ENCODE data around the gene SMARCA2.

The SMARCA2 gene

DNA sequence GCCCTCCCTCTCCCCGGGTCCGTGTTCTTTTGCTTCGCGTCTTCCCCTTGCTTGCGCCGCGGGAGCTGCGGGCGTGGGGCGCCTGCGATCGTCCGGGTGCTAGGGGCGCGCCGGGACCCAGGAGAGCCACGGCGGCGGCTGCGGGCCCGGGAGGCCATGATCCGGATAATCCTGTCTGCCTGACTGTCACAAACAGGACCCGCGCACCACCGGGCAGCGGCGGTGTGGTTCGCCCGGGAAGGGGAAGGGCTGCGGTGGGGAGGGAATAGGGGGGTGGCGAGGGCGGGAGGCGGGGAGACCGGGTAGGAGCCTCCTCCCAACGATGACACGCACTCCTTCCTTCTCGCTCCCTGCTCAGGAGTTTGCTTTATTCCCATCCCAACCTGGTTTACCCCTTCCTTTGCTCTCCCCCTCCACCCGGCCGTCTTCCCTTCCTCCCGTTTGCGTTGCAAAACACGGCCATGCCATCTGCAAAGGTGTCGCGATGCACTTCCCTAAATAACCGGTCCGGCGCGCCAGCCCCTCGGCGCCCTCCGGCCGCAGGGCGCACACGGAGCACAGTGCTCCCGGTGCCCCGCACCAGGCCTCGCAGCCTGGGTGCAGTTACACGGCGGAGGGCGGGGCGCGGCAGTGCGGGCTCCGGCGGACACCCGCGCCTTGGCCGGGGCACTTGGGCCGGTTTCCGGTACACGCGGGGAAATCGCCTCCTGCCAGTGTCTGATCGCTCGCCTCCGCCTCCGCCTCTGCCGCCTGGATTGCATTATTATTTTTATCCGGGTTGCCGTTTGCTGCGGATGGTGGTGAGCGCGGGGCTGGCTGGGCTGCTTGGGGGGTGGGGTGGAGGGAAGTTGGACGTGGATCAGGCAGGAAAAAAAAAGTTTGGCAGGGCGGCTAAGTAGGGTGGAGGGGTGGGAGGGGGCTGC, 1.5 kb downstream of the SMARCA2 start:
- peak; percentile 69 for DNase-seq

DNA sequence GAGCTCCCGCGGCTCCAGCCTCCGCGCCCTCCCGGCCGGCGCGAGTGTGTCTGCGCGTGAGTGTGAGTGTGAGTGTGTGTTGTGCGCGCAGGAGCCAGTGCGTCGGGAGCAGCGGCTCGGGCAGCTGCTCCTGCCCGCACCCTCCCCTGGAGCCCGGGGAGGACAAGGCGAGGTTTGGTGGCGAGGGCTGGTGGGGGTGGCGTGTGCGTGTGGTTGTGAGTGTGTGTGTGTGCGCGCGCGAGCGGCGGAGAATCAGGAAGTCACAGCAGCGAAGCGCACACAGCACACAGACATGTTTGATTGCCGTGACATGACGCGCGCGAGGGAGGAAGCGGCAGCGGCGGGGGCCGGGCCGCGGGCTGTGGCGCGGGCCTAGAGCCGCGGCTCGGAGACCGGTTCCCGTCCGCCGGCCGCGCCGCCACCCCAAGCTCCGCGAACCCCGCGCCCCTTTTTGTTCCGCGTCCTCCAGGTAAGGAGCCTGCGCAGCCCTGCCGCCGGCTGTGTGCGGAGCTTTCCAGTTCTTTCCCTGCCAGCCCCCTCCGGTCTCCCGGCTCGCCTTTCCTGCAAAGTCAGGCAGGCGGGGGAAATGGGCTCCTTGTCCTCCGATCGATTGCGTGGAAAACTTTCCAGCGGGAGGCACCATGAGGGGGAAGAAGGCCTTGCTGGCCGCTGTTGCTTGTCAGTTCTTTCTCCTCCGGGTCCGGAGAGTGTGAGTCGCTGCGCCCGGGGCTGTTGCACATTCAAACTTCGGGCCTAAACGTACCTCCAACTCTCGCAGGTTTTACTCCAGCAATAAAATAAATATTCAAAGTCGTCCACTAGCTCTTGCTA, 2.4 kb downstream of the SMARCA2 start:
- DNase-seq = peak; percentile 47

GRCh38 chr9:2018162-2018643, 3.1 kb downstream of the SMARCA2 start:
- DNase-seq = no peak

DNA sequence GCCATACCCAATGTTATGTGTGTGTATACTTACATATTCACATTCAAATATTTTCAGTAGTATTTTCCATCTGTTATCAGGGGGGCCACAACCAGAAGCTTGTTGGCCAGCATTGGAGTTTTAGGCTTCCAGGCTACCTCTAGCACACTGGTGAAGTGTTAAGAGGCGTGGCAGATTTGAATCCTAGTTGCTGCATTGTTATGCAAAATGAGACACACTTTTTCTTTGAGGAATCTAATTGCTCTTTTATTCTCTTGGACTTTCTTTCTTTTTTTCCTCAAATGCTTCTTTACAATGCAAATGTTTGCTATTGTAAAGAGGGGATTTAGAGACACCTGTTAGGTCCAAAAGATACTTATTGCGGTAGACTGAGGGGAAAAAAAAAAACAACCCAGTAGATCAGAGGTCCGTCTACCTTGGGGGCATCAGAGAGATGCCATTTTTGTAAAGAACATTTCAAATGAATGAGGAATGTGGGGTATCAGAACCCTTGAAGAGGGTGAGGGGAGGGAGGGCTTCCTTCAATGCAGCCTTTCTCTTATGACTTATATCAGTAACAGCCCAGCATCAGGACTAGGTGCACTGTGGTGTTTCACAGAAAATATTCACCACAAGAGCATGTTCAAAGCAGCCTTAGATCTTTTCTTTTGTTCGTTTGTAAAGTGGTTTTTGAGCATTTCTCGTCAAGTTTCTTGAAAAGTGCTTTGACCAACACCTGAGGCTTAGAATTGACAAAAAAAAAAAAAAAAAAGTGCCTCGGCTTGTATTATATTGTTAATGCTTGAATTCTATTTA, 3.8 kb downstream of the SMARCA2 start:
- DNase-seq = no peak

DNA sequence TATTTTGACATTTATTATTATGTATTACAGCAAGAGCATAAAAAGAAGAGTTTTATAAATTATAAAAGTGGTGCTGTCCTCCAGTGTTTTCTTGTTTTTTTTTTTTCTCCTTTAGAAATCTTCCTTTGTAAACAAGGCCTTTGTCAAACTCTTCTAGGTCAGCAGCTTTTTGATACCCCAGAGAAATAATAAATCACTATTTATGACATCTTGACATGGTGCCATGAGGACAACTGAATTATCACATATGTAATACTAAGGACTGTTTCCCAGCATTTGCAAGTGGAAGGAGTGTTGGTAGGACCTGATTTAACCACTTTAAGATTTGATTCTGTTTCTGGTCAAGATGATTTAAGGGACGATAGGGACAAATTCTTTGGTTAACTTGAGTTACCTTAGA, 4.6 kb downstream of the SMARCA2 start:
- DNase-seq = no peak

DNA sequence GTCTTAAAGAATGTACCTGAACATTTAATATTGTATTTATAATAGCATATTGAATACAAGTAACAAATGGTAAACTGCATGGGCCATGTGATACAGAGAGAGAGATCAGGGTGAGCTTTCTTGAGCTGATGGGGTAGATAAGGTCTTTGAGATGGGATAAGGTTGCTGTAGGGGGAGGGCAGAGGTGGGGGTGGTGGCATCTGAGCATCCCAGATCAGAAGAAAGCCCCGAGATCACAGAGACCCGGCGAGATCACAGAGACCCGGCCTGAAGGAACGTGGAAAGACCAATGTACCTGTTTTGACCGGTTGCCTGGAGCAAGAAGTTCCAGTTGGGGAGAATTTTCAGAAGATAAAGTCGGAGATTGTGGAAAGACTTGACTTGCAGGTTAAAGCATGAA, 6.6 kb downstream of the SMARCA2 start:
- no peak for DNase-seq

DNA sequence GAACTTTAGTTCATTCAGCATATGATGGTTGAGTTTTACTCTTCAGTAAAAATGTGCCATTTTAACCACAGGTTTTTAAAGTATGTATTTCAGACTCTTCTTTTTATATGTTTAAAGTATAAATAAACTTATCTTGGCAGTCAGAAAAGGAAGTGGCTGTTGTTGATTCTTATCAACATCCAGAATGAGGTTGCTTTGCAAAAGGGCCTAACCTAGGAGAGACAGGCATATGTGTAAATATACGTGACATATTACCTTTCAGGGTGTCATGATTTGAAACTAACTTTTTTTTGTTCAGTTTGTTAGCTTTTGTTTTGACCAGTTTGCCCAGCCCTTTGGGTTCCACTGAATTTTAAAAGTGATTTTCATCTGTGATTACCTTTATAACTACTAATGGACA, 7.4 kb downstream of the SMARCA2 start:
- DNase-seq = no peak

DNA sequence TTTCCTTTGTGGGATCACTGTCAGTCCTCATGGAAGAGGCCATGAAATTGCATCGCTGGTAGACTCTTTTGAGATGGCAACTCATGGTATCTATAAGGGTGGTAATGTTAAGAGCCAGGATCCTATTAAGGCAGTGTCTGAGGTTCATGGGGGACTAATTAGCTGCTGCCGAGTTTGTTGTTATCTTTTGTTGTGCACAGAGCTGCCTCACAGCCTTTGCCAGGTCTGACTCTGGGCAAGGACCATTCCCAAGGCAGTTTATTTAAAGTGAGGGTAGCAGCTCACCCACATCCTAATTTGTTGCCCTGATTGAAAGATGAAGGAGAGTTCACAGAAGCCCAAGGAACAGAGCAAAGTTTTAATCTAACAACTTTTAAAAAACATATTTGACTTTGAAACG, 7.9 kb downstream of the SMARCA2 start:
- no peak for DNase-seq

DNA sequence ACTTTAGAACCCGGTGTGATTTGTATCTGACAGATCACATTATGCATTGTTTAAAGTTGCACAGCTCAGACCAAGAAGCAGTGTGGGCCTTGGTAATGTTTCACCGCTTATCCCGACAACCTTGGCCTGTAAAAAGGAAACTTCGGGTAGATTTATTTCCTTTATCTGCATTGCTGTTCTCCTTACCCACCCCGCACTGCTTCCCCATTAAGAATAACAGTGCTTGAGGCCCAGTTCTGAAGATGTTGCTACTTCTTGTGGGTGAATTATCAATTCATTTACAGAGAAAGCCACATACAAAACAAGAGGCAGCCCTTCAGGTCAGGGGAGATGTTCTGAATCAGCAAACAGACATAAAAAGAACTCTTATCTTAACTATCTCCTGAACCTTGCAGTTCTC, 8.4 kb downstream of the SMARCA2 start:
- no peak for DNase-seq

- no peak for DNase-seq
These were observed 10.0 kb downstream of the SMARCA2 start for GRCh38 chr9:2024888-2025782.

- no peak for DNase-seq
These were observed 11.3 kb downstream of the SMARCA2 start for GRCh38 chr9:2026220-2026997.

GRCh38 chr9:2027543-2028160, 12.5 kb downstream of the SMARCA2 start:
- no peak for DNase-seq

DNA sequence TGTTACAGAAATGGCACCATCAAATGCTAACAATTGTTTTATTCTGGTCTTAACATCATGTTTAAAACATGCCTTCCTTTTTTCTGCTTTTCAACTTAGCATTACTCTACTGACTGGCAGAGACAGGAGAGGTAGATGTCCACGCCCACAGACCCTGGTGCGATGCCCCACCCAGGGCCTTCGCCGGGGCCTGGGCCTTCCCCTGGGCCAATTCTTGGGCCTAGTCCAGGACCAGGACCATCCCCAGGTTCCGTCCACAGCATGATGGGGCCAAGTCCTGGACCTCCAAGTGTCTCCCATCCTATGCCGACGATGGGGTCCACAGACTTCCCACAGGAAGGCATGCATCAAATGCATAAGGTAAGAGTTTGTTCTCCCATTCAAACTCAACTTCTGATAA, 13.7 kb downstream of the SMARCA2 start:
- DNase-seq = no peak

DNA sequence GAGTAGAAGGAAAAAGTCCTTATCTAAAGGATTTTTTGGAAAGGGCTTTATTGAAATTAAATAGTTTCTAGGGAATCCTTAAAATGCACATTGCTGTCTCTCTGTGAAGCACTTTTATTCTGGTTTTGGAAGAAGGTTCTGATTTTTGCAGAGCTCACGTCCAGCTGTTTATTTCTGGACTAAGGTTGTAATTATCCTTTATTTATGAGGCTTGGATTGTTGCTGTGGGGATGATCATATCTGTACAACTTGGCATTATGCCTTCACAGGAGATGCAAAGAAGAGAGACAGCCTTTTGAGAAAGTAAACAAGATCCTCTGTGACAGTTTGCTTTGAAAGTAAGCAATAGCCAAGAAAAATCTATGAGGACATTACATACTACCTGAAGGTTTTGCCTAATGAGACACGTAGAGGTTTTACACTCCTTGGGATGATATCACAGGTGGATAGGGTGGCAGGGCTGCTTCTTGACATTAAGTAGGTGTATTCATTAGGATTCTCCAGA, 14.6 kb downstream of the SMARCA2 start:
- no peak for DNase-seq

GRCh38 chr9:2032234-2032633, 17.1 kb downstream of the SMARCA2 start:
- no peak for DNase-seq

- no peak for DNase-seq
These were observed 21.7 kb downstream of the SMARCA2 start for GRCh38 chr9:2036844-2037243.

GRCh38 chr9:2039294-2040180, 24.4 kb downstream of the SMARCA2 start:
- no peak for DNase-seq

- DNase-seq = no peak
These were observed 25.7 kb downstream of the SMARCA2 start for GRCh38 chr9:2040828-2041227.

GRCh38 chr9:2041736-2042135, 26.6 kb downstream of the SMARCA2 start:
- no peak for DNase-seq

Data from NCI-H226 (cell line).